NCI-H1694 (cell line): ENCODE measurements around the gene HOXC6.
"Not testable (repeated sequence)": the region's sequence is repeated elsewhere in the genome, so short reads cannot be mapped to it uniquely, and the experiment has no call there.

ENCODE experiments used
- DNase-seq: peaks from one replicate; lab custom pipeline; 2025; lab: John Stamatoyannopoulos, UW

Gene HOXC6

GRCh38 chr12:54058128-54058768 is 30.0 kb downstream of the HOXC6 start:
- DNase-seq = no peak

- no peak for DNase-seq
Observed at GRCh38 chr12:54059668-54060067, 31.4 kb downstream of the HOXC6 start.

- no peak for DNase-seq
Observed at GRCh38 chr12:54060174-54060974, 32.1 kb downstream of the HOXC6 start.

- DNase-seq = no peak
Observed at GRCh38 chr12:54060975-54061778, 32.9 kb downstream of the HOXC6 start.

- no peak for DNase-seq
Observed at GRCh38 chr12:54065677-54066076, 37.4 kb downstream of the HOXC6 start.

- DNase-seq = no peak
Observed at GRCh38 chr12:54066408-54066807, 38.2 kb downstream of the HOXC6 start.

- no peak for DNase-seq
Observed at GRCh38 chr12:54068418-54069070, 40.3 kb downstream of the HOXC6 start.

- DNase-seq = no peak
Observed at GRCh38 chr12:54071942-54072341, 43.7 kb downstream of the HOXC6 start.

- no peak for DNase-seq
Observed at GRCh38 chr12:54074308-54074707, 46.1 kb downstream of the HOXC6 start.

GRCh38 chr12:54075409-54075808 is 47.2 kb downstream of the HOXC6 start:
- DNase-seq = no peak

GRCh38 chr12:54075974-54076373 is 47.7 kb downstream of the HOXC6 start:
- DNase-seq = no peak

GRCh38 chr12:54077843-54078242 is 49.6 kb downstream of the HOXC6 start:
- not testable (repeated sequence) for DNase-seq

GRCh38 chr12:54079115-54079514 is 50.9 kb downstream of the HOXC6 start:
- DNase-seq = not testable (repeated sequence)
